Epithelial cell of esophagus (primary cell): ENCODE measurements around the gene RNF43.

Experiments used
- DNase-seq: peaks from one replicate; pipeline ENCODE4 v3.0.0; 2010; ENCODE audit warnings: low read depth
- H3K4me3 ChIP-seq: 2 replicates; pipeline ENCODE4 v1.5.1; 2011; ENCODE audit warnings: mild to moderate bottlenecking, low read length, control low read depth
- CTCF ChIP-seq: IDR thresholded peaks from 2 replicates; pipeline ENCODE4 v1.5.1; 2011; ENCODE audit warnings: low read depth, mild to moderate bottlenecking, low read length, control low read depth, inconsistent platforms; ENCODE audit not compliant: insufficient read depth; ENCODE audit errors: missing control alignments

Gene RNF43

GRCh38 chr17:58415371-58416055, 1.8 kb downstream of the RNF43 start:
- peak; percentile 14 for TF ChIP-seq CTCF
- peak overlapping the region; percentile 75 for H3K4me3 ChIP-seq
- DNase-seq, result no peak

DNA sequence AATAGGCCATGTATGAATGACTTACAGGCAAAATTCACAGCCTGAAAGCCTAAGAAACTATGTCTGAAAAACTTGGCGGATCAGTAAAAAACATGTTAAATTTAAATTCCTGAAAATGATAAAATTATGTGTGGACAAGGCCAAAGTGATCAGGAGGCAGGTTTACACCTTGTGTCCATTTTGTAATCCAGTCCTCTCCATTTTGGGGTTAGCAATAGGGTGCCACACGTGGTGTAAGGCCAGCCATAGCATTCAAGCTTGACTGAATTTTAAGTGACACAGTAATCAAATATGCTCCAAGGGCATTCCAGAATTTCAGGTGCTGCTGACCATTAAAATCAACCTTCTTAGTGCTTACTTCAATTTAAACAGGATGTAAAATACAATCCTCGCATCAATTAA, 2.7 kb downstream of the RNF43 start:
- H3K4me3 ChIP-seq, result peak overlapping the region; percentile 75
- no peak for TF ChIP-seq CTCF
- DNase-seq, result peak; percentile 50

DNA sequence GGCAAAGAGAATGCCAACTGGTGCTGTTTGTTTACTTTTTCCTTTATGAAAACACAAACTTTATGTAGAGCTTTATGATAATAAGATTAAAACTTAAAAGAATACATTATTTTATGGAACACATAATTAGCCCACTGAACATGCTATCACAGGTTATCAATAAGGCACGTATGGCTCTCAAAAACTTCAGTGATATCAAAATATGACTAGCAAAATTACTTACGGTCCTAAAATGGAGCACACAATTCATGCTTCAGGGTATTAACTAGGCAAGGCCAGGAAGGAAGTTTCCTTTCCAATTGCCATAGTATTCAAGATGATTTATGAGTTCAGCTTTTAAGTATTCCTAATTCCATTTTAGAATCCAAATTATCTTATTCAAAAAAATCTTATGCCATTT, 3.6 kb downstream of the RNF43 start:
- no peak for TF ChIP-seq CTCF
- DNase-seq, result no peak
- H3K4me3 ChIP-seq, result peak overlapping the region; percentile 75

DNA sequence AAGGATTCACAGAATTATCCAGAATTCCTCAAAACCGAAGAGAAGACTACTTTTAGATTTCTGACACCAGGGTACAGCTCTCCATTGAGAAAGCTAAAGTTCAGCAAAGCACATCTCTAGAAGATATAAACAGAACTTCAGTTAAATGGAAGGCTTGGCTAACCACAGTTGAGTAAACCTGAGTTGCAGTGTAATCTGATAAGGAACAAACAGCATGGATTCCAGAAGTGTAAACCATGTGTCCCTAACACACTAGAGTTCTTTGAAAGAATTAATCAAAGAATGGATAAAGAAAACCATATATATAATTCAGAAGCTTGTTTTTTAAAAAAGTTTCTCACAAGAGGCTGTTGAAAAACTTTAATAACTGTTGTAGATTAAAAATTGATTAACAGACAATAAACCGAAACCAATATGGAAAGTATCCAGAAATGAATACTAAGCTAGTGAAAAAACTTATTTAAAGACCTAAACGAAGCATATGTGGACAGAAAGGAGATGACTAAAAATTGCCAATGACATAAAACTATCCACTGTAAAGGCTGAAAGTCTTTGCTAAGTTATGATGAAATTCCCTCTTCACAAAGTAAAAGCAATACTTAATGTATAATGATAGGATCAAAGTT, 4.3 kb downstream of the RNF43 start:
- TF ChIP-seq CTCF, result no peak
- DNase-seq, result peak; percentile 50
- peak overlapping the region; percentile 75 for H3K4me3 ChIP-seq

- no peak for DNase-seq
- H3K4me3 ChIP-seq, result no peak overlapping the region
- TF ChIP-seq CTCF, result no peak
Observed at GRCh38 chr17:58412064-58412703, 5.2 kb downstream of the RNF43 start.

DNA sequence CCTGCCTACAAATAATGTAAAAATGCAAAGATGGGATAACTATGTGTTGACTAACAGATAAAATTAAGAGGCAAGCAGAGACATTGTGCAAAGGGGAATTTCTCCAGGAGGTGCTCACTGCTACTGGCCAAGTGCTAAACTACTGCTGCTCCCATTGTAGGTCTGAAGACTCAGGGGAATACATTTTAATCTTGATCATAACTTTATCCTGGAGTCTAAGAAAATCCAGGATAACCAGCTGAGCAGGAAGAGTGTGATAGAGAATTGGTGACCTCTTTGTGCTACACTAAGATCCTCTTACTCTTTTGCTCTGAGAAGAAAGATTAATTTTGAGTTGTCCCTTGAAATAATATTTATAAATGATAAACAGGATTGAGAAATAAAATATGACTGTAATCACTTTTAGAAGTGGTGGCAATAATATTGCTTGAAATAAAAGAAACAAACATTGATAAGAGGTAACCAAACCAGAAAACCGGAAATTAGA, 5.9 kb downstream of the RNF43 start:
- H3K4me3 ChIP-seq, result no peak overlapping the region
- no peak for TF ChIP-seq CTCF
- DNase-seq, result peak; percentile 81
